HEK293 (cell line): ENCODE data around the gene UNC5B.

Source experiments
- CTCF ChIA-PET: fragments of 350-600 bp; formaldehyde crosslinking; extraction: SDS; loops from one replicate; lab custom pipeline; 2021; ENCODE audit warnings: antibody characterized with exemption; lab: Yijun Ruan, JAX
- POLR2A ChIA-PET: fragments of 300-600 bp; formaldehyde crosslinking; extraction: SDS; loops from one replicate; lab custom pipeline; 2020; ENCODE audit warnings: antibody characterized with exemption, inconsistent platforms; lab: Yijun Ruan, JAX
- H3K27ac ChIP-seq: fragments of 200-500 bp; sonication (Bioruptor generic); 2 replicates; pipeline ENCODE4 v1.5.1; 2014; ENCODE audit warnings: low read depth, low read length, control low read depth, inconsistent platforms; ENCODE audit errors: extremely low read depth
- H3K36me3 ChIP-seq, 2 experiments: fragments of 200-500 bp in 1 of 2; sonication (Bioruptor generic) in 1 of 2; 1 replicate in 1 of 2; 2 replicates in 1 of 2; pipeline ENCODE4 v1.5.1; 2014 to 2017; ENCODE audit warnings: inconsistent platforms in 2 of 2, low read length in 2 of 2; ENCODE audit not compliant: control insufficient read depth in 2 of 2, insufficient read depth in 1 of 2
- H3K4me1 ChIP-seq: fragments of 200-500 bp; sonication (Bioruptor generic); 2 replicates; pipeline ENCODE4 v1.5.1; 2014; ENCODE audit warnings: mild to moderate bottlenecking, low read length, inconsistent platforms; ENCODE audit not compliant: control insufficient read depth, insufficient read depth
- H3K4me3 ChIP-seq: 2 replicates; pipeline ENCODE4 v1.5.1; 2011; ENCODE audit warnings: low read depth, mild to moderate bottlenecking, control low read depth, low read length, moderate library complexity
- H3K9me3 ChIP-seq: fragments of 200-500 bp; sonication (Bioruptor generic); 2 replicates; pipeline ENCODE4 v1.5.1; 2014; ENCODE audit warnings: low read depth, low read length, inconsistent platforms; ENCODE audit not compliant: control insufficient read depth, insufficient read depth
- EGR2 ChIP-seq: fragments of 450-650 bp; formaldehyde crosslinking; IDR thresholded peaks from 2 replicates; pipeline ENCODE4 v1.5.1; 2016; ENCODE audit warnings: low read depth, missing biosample characterization, missing genetic modification characterization
- SETDB1 ChIP-seq: IDR thresholded peaks from one replicate; pipeline ENCODE4 v1.6.1; 2017; ENCODE audit warnings: mild to moderate bottlenecking, low read length, moderate library complexity, mixed read lengths; ENCODE audit not compliant: insufficient read length
- ZBTB17 ChIP-seq: fragments of 450-650 bp; formaldehyde crosslinking; IDR thresholded peaks from 2 replicates; pipeline ENCODE4 v1.5.1; 2016; ENCODE audit warnings: missing biosample characterization, missing genetic modification characterization
- ZBTB7A ChIP-seq: fragments of 450-650 bp; formaldehyde crosslinking; IDR thresholded peaks from 2 replicates; pipeline ENCODE4 v1.5.1; 2016; ENCODE audit warnings: low read depth, missing biosample characterization, missing genetic modification characterization
- ZFP69B ChIP-seq: fragments of 450-650 bp; formaldehyde crosslinking; IDR thresholded peaks from 2 replicates; pipeline ENCODE4 v1.5.1; 2016; ENCODE audit warnings: missing biosample characterization, missing genetic modification characterization
- ZNF2 ChIP-seq: fragments of 450-650 bp; formaldehyde crosslinking; IDR thresholded peaks from 2 replicates; pipeline ENCODE4 v1.5.1; 2016; ENCODE audit warnings: missing biosample characterization, missing genetic modification characterization
- ZNF23 ChIP-seq: fragments of 450-650 bp; formaldehyde crosslinking; IDR thresholded peaks from 2 replicates; pipeline ENCODE4 v1.5.1; 2016; ENCODE audit warnings: missing biosample characterization, missing genetic modification characterization, borderline replicate concordance
- ZNF677 ChIP-seq: fragments of 450-650 bp; IDR thresholded peaks from 2 replicates; pipeline ENCODE4 v1.5.0; 2018; ENCODE audit warnings: missing biosample characterization, mild to moderate bottlenecking, missing genetic modification characterization, moderate library complexity
- ZNF768 ChIP-seq: fragments of 450-650 bp; formaldehyde crosslinking; IDR thresholded peaks from 2 replicates; pipeline ENCODE4 v1.5.1; 2018; ENCODE audit warnings: missing biosample characterization, mild to moderate bottlenecking, missing genetic modification characterization
- ZSCAN23 ChIP-seq: fragments of 450-650 bp; formaldehyde crosslinking; IDR thresholded peaks from 2 replicates; pipeline ENCODE4 v1.5.1; 2016; ENCODE audit warnings: missing biosample characterization, missing genetic modification characterization
- ZXDB ChIP-seq: fragments of 450-650 bp; formaldehyde crosslinking; IDR thresholded peaks from 2 replicates; pipeline ENCODE4 v1.5.1; 2016; ENCODE audit warnings: missing biosample characterization, missing genetic modification characterization
- TF ChIP-seq, protein P1 (sequence below): fragments of 450-650 bp; formaldehyde crosslinking; IDR thresholded peaks from 2 replicates; pipeline ENCODE4 v1.5.1; 2016; ENCODE audit warnings: missing biosample characterization, missing genetic modification characterization
- TF ChIP-seq, protein P2 (sequence below): fragments of 450-650 bp; formaldehyde crosslinking; IDR thresholded peaks from 2 replicates; pipeline ENCODE4 v1.5.1; 2016; ENCODE audit warnings: missing biosample characterization, missing genetic modification characterization
- TF ChIP-seq, protein P3 (sequence below): fragments of 450-650 bp; formaldehyde crosslinking; IDR thresholded peaks from 2 replicates; pipeline ENCODE4 v1.5.1; 2016; ENCODE audit warnings: missing biosample characterization, missing genetic modification characterization
- TF ChIP-seq, protein P4 (sequence below): fragments of 450-650 bp; formaldehyde crosslinking; IDR thresholded peaks from 2 replicates; pipeline ENCODE4 v1.5.1; 2016; ENCODE audit warnings: missing biosample characterization, missing genetic modification characterization
- TF ChIP-seq, protein P5 (sequence below): fragments of 450-650 bp; formaldehyde crosslinking; IDR thresholded peaks from 2 replicates; pipeline ENCODE4 v1.5.1; 2016; ENCODE audit warnings: missing biosample characterization, missing genetic modification characterization
- TF ChIP-seq, protein P6 (sequence below): fragments of 450-650 bp; IDR thresholded peaks from 2 replicates; pipeline ENCODE4 v1.5.1; 2018; ENCODE audit warnings: missing biosample characterization, missing genetic modification characterization

The UNC5B gene

DNA sequence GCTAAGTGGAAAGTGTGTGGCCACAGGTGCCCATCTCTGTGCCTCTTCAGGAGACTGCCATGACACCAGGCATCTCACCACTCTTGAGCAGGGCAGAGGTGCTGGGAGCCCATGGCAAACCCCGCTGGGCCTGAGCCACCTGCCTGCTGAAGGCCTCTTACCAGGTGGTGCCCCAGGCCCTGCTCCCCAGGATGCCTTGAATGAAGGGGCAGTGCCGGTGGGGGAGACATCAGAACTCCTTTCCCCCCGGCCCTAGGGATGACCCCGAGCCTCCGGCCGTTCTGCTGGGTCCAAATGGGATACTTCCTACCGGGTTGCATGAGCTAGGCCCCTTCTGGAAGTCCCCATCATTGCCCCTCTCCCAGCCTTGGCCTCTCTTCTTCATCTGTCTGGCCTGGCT, 37.6 kb downstream of the UNC5B start (continued):
- TF ChIP-seq, protein P1, sequence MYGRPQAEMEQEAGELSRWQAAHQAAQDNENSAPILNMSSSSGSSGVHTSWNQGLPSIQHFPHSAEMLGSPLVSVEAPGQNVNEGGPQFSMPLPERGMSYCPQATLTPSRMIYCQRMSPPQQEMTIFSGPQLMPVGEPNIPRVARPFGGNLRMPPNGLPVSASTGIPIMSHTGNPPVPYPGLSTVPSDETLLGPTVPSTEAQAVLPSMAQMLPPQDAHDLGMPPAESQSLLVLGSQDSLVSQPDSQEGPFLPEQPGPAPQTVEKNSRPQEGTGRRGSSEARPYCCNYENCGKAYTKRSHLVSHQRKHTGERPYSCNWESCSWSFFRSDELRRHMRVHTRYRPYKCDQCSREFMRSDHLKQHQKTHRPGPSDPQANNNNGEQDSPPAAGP (tag by site-specific recombination): no peak
- TF ChIP-seq ZNF677 (tag by site-specific recombination) (no peak), ZBTB7A (tag by site-specific recombination) (no peak), ZNF768 (tag by site-specific recombination) (no peak), EGR2 (tag by site-specific recombination) (no peak)
- TF ChIP-seq, protein P2, sequence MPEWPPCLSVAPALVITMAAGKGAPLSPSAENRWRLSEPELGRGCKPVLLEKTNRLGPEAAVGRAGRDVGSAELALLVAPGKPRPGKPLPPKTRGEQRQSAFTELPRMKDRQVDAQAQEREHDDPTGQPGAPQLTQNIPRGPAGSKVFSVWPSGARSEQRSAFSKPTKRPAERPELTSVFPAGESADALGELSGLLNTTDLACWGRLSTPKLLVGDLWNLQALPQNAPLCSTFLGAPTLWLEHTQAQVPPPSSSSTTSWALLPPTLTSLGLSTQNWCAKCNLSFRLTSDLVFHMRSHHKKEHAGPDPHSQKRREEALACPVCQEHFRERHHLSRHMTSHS (tag by site-specific recombination): no peak

DNA sequence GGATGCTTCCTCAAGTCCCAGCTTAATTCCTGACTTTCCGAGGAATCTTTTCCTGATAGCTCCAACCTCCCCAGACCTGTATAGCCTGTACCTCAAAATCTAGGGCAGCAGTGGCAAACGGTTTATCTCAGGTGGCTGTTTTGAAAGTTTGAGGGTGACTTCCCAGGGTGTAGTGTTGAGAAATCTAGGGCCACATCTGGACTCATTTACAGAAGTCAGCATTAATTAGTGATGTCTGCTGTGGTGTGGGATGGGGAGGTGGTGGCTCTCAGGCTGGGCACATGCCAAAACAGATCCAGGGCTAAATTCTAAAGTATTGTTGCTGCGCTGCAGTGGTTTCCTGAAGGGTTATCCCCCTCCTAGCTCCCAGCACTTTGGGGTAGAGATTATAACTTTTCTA, 38.0 kb downstream of the UNC5B start:
- no peaks in the 10 kb centered on the region for H3K9me3 ChIP-seq
- ChIA-PET CTCF (no interaction called here), POLR2A (no interaction called here)
- no peak overlapping the region for H3K4me3 ChIP-seq
- H3K36me3 ChIP-seq: no peaks in the 10 kb centered on the region
- TF ChIP-seq ZNF23 (tag by site-specific recombination) (peak; percentile 60; the same call in 1 of the 2 replicates), ZNF2 (tag by site-specific recombination) (no peak)
- H3K4me1 ChIP-seq: no peaks in the 10 kb centered on the region; the same call in 1 of the 2 replicates
- no peak overlapping the region for H3K27ac ChIP-seq

DNA sequence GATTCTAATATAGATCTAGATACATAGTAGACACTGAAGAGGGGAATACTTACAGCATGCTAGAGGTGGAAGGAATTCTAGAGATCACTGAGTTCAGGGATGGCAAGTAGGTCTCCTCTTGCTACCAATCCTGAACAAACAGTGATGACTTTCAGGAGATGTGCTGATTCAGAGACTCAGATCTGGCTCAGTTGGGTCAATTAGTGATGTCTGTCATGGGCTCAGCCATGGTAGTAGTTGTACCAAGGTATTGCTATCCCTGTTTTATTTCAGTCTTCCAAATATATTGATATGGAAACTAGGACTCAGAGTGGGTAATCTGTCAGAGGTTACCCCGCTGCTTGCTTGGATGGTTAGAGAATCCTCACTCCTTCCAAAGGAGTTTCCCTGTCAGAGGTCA, 38.5 kb downstream of the UNC5B start:
- Histone ChIP-seq H3K4me3 (no peak overlapping the region), H3K9me3 (no peaks in the 10 kb centered on the region), H3K36me3 (peaks cover 0 to 3% of the 10 kb centered on the region in 2 experiments; a peak in 1 of 3 replicates), H3K27ac (no peak overlapping the region), H3K4me1 (no peaks in the 10 kb centered on the region; the same call in 1 of the 2 replicates)
- ChIA-PET CTCF (no interaction called here), POLR2A (no interaction called here)
- TF ChIP-seq ZBTB17 (tag by site-specific recombination) (peak; percentile 95), ZNF23 (tag by site-specific recombination) (peak; percentile 99), SETDB1 (peak; percentile 35)
- TF ChIP-seq, protein P3, sequence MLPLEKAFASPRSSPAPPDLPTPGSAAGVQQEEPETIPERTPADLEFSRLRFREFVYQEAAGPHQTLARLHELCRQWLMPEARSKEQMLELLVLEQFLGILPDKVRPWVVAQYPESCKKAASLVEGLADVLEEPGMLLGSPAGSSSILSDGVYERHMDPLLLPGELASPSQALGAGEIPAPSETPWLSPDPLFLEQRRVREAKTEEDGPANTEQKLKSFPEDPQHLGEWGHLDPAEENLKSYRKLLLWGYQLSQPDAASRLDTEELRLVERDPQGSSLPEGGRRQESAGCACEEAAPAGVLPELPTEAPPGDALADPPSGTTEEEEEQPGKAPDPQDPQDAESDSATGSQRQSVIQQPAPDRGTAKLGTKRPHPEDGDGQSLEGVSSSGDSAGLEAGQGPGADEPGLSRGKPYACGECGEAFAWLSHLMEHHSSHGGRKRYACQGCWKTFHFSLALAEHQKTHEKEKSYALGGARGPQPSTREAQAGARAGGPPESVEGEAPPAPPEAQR (tag by site-specific recombination): no peak

DNA sequence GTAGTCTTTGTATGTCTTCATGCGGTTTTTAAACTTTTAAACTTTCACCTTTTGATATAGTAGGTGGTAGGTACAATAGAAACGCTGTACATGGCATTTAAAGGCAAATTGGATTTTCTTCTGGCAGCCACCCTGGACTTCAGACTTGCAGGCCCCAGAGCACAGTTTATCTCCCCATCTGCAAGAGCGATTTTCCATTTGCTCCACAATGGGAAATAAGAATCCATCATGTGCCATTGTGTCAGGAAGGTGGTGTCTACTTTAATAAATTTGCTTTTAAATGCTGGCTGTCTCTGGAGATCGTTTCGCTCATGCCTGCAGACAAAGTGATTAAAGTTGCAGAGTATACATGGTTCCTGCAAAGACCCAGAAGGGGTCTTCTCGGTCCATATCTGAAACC, 38.9 kb downstream of the UNC5B start:
- no peaks in the 10 kb centered on the region for H3K9me3 ChIP-seq
- CTCF ChIA-PET: no interaction called here
- no peaks in the 10 kb centered on the region; the same call in 1 of the 2 replicates for H3K4me1 ChIP-seq
- POLR2A ChIA-PET: no interaction called here
- no peak for TF ChIP-seq ZFP69B
- TF ChIP-seq ZSCAN23 (tag by site-specific recombination): no peak
- TF ChIP-seq, protein P4, sequence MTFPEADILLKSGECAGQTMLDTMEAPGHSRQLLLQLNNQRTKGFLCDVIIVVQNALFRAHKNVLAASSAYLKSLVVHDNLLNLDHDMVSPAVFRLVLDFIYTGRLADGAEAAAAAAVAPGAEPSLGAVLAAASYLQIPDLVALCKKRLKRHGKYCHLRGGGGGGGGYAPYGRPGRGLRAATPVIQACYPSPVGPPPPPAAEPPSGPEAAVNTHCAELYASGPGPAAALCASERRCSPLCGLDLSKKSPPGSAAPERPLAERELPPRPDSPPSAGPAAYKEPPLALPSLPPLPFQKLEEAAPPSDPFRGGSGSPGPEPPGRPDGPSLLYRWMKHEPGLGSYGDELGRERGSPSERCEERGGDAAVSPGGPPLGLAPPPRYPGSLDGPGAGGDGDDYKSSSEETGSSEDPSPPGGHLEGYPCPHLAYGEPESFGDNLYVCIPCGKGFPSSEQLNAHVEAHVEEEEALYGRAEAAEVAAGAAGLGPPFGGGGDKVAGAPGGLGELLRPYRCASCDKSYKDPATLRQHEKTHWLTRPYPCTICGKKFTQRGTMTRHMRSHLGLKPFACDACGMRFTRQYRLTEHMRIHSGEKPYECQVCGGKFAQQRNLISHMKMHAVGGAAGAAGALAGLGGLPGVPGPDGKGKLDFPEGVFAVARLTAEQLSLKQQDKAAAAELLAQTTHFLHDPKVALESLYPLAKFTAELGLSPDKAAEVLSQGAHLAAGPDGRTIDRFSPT: no peak
- TF ChIP-seq, protein P5, sequence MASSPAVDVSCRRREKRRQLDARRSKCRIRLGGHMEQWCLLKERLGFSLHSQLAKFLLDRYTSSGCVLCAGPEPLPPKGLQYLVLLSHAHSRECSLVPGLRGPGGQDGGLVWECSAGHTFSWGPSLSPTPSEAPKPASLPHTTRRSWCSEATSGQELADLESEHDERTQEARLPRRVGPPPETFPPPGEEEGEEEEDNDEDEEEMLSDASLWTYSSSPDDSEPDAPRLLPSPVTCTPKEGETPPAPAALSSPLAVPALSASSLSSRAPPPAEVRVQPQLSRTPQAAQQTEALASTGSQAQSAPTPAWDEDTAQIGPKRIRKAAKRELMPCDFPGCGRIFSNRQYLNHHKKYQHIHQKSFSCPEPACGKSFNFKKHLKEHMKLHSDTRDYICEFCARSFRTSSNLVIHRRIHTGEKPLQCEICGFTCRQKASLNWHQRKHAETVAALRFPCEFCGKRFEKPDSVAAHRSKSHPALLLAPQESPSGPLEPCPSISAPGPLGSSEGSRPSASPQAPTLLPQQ (tag by site-specific recombination): no peak
- TF ChIP-seq, protein P6, sequence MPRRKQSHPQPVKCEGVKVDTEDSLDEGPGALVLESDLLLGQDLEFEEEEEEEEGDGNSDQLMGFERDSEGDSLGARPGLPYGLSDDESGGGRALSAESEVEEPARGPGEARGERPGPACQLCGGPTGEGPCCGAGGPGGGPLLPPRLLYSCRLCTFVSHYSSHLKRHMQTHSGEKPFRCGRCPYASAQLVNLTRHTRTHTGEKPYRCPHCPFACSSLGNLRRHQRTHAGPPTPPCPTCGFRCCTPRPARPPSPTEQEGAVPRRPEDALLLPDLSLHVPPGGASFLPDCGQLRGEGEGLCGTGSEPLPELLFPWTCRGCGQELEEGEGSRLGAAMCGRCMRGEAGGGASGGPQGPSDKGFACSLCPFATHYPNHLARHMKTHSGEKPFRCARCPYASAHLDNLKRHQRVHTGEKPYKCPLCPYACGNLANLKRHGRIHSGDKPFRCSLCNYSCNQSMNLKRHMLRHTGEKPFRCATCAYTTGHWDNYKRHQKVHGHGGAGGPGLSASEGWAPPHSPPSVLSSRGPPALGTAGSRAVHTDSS (tag by site-specific recombination): no peak
- TF ChIP-seq ZXDB (tag by site-specific recombination): no peak
- H3K27ac ChIP-seq: no peak overlapping the region
- no peak overlapping the region for H3K4me3 ChIP-seq
- H3K36me3 ChIP-seq: peaks cover 0 to 6% of the 10 kb centered on the region in 2 experiments; a peak in 1 of 3 replicates
